ENCODE measurements around the gene SUPT5H. TPM values are rescaled to one million over a fixed set of nuclear protein-coding genes. Genes with fewer than 3 reads are reported as not detected.
A peak's percentile ranks its signal among the peaks of the same experiment; 100 is the strongest.

The SUPT5H gene
- polyA plus RNA-seq, 1 donor from 2014 or later, result 92.5 TPM

DNA sequence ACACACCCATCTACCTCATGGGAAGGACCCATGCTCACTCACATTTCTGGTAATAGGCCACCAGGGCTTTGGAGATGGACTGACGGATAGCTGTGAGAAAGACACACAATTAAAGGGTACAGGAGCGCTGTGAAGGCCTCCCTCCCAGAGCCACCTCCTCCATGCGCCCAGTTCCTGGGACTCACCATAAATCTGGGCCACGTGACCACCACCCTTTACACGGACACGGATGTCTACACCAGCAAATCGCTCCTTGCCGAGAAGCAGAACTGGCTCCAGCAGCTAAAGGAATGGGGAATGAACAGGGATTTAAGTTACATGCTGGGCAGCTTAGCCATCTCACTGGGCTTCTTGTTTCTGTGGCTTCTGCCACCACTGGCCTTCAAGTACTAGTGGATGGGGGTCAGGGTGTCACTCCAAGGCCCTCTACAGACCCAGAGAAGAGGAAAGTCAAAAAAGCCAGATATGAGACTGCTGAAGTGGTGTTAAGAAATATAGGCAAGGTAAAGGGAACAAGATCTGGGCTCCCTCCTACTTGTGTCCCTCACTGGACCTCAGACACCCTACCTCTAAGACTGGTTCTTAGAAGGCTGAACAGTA is 11.8 kb upstream of the SUPT5H start:
- Histone ChIP-seq H3K27ac (ENCODE audit: low read length) (no peak overlapping the region), H3K4me2 (ENCODE audit: low read length) (no peak overlapping the region), H4K20me1 (ENCODE audit: insufficient read depth) (no peaks in the 10 kb centered on the region), H3K79me2 (replicated peaks; ENCODE audit: insufficient read depth, low read length) (peaks cover 16% of the 10 kb centered on the region), H2AFZ (ENCODE audit: low read depth, low read length) (no peak overlapping the region), H3K9me3 (ENCODE audit: low read length) (no peaks in the 10 kb centered on the region), H3K4me3 (ENCODE audit: low read length) (no peak overlapping the region), H3K36me3 (ENCODE audit: insufficient read depth, low read length) (no peaks in the 10 kb centered on the region), H3F3A (ENCODE audit: insufficient read depth, low read length, poor library complexity, severe bottlenecking) (peaks cover 4% of the 10 kb centered on the region), H3K9me2 (ENCODE audit: insufficient read depth, low read length) (no peaks in the 10 kb centered on the region), H3K9ac (ENCODE audit: low read length) (no peak overlapping the region), H3K27me3 (ENCODE audit: insufficient read depth, low read depth, low read length) (no peaks in the 10 kb centered on the region)
- TF ChIP-seq, protein P1, sequence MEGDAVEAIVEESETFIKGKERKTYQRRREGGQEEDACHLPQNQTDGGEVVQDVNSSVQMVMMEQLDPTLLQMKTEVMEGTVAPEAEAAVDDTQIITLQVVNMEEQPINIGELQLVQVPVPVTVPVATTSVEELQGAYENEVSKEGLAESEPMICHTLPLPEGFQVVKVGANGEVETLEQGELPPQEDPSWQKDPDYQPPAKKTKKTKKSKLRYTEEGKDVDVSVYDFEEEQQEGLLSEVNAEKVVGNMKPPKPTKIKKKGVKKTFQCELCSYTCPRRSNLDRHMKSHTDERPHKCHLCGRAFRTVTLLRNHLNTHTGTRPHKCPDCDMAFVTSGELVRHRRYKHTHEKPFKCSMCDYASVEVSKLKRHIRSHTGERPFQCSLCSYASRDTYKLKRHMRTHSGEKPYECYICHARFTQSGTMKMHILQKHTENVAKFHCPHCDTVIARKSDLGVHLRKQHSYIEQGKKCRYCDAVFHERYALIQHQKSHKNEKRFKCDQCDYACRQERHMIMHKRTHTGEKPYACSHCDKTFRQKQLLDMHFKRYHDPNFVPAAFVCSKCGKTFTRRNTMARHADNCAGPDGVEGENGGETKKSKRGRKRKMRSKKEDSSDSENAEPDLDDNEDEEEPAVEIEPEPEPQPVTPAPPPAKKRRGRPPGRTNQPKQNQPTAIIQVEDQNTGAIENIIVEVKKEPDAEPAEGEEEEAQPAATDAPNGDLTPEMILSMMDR (IDR thresholded peaks at IDR 0.05; ENCODE audit: poor library complexity, severe bottlenecking), result no peak
- no peak for TF ChIP-seq SMC3 (conservative IDR thresholded peaks at IDR 0.05; ENCODE audit: poor library complexity)
- no peak for TF ChIP-seq MXI1 (conservative IDR thresholded peaks at IDR 0.05; ENCODE audit: poor library complexity, severe bottlenecking)
- TF ChIP-seq TAF1 (IDR thresholded peaks at IDR 0.05; ENCODE audit: low read depth), result no peak
- no peak for TF ChIP-seq POLR2AphosphoS5 (IDR thresholded peaks at IDR 0.05)
- no peak for TF ChIP-seq EP300 (conservative IDR thresholded peaks at IDR 0.05; ENCODE audit: poor library complexity, severe bottlenecking)
- TF ChIP-seq, protein P2, sequence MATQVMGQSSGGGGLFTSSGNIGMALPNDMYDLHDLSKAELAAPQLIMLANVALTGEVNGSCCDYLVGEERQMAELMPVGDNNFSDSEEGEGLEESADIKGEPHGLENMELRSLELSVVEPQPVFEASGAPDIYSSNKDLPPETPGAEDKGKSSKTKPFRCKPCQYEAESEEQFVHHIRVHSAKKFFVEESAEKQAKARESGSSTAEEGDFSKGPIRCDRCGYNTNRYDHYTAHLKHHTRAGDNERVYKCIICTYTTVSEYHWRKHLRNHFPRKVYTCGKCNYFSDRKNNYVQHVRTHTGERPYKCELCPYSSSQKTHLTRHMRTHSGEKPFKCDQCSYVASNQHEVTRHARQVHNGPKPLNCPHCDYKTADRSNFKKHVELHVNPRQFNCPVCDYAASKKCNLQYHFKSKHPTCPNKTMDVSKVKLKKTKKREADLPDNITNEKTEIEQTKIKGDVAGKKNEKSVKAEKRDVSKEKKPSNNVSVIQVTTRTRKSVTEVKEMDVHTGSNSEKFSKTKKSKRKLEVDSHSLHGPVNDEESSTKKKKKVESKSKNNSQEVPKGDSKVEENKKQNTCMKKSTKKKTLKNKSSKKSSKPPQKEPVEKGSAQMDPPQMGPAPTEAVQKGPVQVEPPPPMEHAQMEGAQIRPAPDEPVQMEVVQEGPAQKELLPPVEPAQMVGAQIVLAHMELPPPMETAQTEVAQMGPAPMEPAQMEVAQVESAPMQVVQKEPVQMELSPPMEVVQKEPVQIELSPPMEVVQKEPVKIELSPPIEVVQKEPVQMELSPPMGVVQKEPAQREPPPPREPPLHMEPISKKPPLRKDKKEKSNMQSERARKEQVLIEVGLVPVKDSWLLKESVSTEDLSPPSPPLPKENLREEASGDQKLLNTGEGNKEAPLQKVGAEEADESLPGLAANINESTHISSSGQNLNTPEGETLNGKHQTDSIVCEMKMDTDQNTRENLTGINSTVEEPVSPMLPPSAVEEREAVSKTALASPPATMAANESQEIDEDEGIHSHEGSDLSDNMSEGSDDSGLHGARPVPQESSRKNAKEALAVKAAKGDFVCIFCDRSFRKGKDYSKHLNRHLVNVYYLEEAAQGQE (IDR thresholded peaks at IDR 0.05; ENCODE audit: borderline replicate concordance), result no peak
- no peak for TF ChIP-seq EZH2 (IDR thresholded peaks at IDR 0.05; ENCODE audit: borderline replicate concordance, insufficient read depth, low read length, poor library complexity, severe bottlenecking)
- TF ChIP-seq RAD21 (conservative IDR thresholded peaks at IDR 0.05), result no peak

DNA sequence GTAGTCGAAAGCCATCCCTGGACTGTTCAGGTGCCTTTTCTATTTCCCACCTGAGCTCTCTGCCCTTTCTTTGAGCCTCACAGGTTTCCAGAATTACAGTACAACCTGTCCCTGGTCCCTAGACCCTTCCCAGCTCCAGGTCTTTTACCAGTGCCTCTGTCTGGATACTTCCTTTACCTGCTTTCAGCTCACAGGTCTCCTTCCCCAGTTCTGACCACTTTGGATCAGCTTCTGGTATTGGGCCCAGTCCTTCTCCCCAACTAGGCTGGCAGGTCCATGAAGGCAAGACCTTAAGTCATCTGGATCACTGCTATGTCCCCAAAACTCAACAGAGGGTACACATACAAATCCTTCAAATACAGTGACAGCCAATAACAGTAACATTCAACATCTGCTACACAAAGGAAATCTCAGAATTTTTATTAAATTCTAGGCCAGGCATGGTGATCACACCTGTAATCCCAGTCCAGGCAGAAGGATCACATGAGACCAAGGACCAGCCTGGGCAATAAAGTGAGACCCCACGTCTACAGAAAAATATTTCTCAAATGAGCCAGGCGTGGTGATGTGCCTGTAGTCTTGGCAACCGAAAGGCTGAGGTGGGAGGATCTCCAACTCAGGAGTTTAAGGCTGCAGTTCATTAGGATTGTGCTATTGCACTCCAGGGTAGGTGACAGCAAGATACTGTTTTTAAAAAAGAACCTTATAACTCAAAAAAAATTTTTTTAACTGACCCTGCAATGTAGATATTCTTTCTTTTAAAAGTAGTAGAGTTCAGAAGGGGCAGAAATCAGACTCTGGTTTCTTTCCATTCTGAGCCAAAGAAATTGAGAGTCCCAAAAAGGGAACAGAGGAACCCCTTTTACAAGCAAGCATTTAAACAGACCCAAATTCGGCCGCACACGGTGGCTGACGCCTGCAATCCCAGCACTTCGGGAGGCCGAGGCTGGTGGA is 11.0 kb upstream of the SUPT5H start:
- Histone ChIP-seq H2AFZ (ENCODE audit: low read depth, low read length) (no peak overlapping the region), H3K4me3 (ENCODE audit: low read length) (peak overlapping the region; percentile 93), H3F3A (ENCODE audit: insufficient read depth, low read length, poor library complexity, severe bottlenecking) (peaks cover 4% of the 10 kb centered on the region), H3K4me2 (ENCODE audit: low read length) (peak overlapping the region; percentile 79), H3K9me2 (ENCODE audit: insufficient read depth, low read length) (no peaks in the 10 kb centered on the region), H3K9me3 (ENCODE audit: low read length) (no peaks in the 10 kb centered on the region), H3K27ac (ENCODE audit: low read length) (no peak overlapping the region), H3K79me2 (replicated peaks; ENCODE audit: insufficient read depth, low read length) (peaks cover 16% of the 10 kb centered on the region), H3K9ac (ENCODE audit: low read length) (peak overlapping the region; percentile 82), H3K36me3 (ENCODE audit: insufficient read depth, low read length) (no peaks in the 10 kb centered on the region), H3K27me3 (ENCODE audit: insufficient read depth, low read depth, low read length) (no peaks in the 10 kb centered on the region), H4K20me1 (ENCODE audit: insufficient read depth) (no peaks in the 10 kb centered on the region)
- TF ChIP-seq, protein P2 (IDR thresholded peaks at IDR 0.05; ENCODE audit: borderline replicate concordance), result no peak
- TF ChIP-seq, protein P1 (IDR thresholded peaks at IDR 0.05; ENCODE audit: poor library complexity, severe bottlenecking), result no peak
- TF ChIP-seq EZH2 (IDR thresholded peaks at IDR 0.05; ENCODE audit: borderline replicate concordance, insufficient read depth, low read length, poor library complexity, severe bottlenecking) (no peak), SMC3 (conservative IDR thresholded peaks at IDR 0.05; ENCODE audit: poor library complexity) (no peak), TAF1 (IDR thresholded peaks at IDR 0.05; ENCODE audit: low read depth) (no peak), MXI1 (conservative IDR thresholded peaks at IDR 0.05; ENCODE audit: poor library complexity, severe bottlenecking) (no peak), RAD21 (conservative IDR thresholded peaks at IDR 0.05) (no peak), EP300 (conservative IDR thresholded peaks at IDR 0.05; ENCODE audit: poor library complexity, severe bottlenecking) (no peak), POLR2AphosphoS5 (IDR thresholded peaks at IDR 0.05) (no peak)

Data from neural cell (in vitro differentiated cells).